OCI-LY7 (cell line): Measurements from ENCODE around the gene WNT3A. TPM values are rescaled to one million over a fixed set of nuclear protein-coding genes. Genes with fewer than 3 reads are reported as not detected.

Source experiments
- BruUV-seq: library from RNA; stranded (reverse); fragments of 400-500 nt; replicated peaks from 2 replicates; lab custom pipeline; 2021; lab: Mats Ljungman, UMichigan
- CTCF ChIA-PET: fragments of 300-600 bp; sonication (Branson Sonifier 250); formaldehyde crosslinking; loops from one replicate; lab custom pipeline; 2022; ENCODE audit warnings: antibody characterized with exemption; ENCODE audit not compliant: unreplicated experiment; lab: Charles Lee
- POLR2A ChIA-PET: fragments of 300-600 bp; sonication (Branson Sonifier 250); formaldehyde crosslinking; loops from one replicate; lab custom pipeline; 2022; ENCODE audit warnings: antibody characterized with exemption; lab: Charles Lee
- DNase-seq: peaks from one replicate; pipeline ENCODE4 v3.0.0-alpha.2; 2015; ENCODE audit warnings: low spot score
- H2AFZ ChIP-seq: fragments of 200-600 bp; sonication (generic), shearing (Covaris generic); 2 replicates; pipeline ENCODE4 v1.6.1; 2014; ENCODE audit warnings: mild to moderate bottlenecking, antibody characterized with exemption, low read length, moderate library complexity
- H3K27ac ChIP-seq: fragments of 200-600 bp; sonication (generic); 2 replicates; pipeline ENCODE4 v1.5.1; 2014; ENCODE audit warnings: mixed run types, low read depth, mild to moderate bottlenecking, moderate library complexity, low read length, inconsistent platforms; ENCODE audit not compliant: poor library complexity, severe bottlenecking
- H3K36me3 ChIP-seq: fragments of 200-600 bp; sonication (generic); 2 replicates; pipeline ENCODE4 v1.6.1; 2014; ENCODE audit warnings: mild to moderate bottlenecking, antibody characterized with exemption, low read length, moderate library complexity, mixed read lengths; ENCODE audit not compliant: insufficient read depth
- H3K4me1 ChIP-seq: fragments of 200-600 bp; sonication (generic); 2 replicates; pipeline ENCODE4 v1.5.1; 2014; ENCODE audit warnings: mild to moderate bottlenecking, low read length; ENCODE audit not compliant: insufficient read depth, poor library complexity, severe bottlenecking
- H3K4me2 ChIP-seq: fragments of 200-600 bp; sonication (generic); 2 replicates; pipeline ENCODE4 v1.6.1; 2014; ENCODE audit warnings: mild to moderate bottlenecking, low read length
- H3K4me3 ChIP-seq: fragments of 200-600 bp; sonication (generic); 2 replicates; pipeline ENCODE4 v1.5.1; 2014; ENCODE audit warnings: mild to moderate bottlenecking, low read depth, low read length; ENCODE audit not compliant: poor library complexity, severe bottlenecking
- H3K79me2 ChIP-seq: fragments of 200-600 bp; sonication (generic); 2 replicates; pipeline ENCODE4 v1.6.1; 2016; ENCODE audit warnings: low read depth, mild to moderate bottlenecking, low read length, moderate library complexity, mixed read lengths; ENCODE audit not compliant: insufficient read depth
- H3K9me2 ChIP-seq: fragments of 200-600 bp; sonication (generic); 2 replicates; pipeline ENCODE4 v1.6.1; 2016; ENCODE audit warnings: mild to moderate bottlenecking, low read length, mixed read lengths; ENCODE audit not compliant: insufficient read depth
- H3K9me3 ChIP-seq: fragments of 200-600 bp; sonication (generic); 2 replicates; pipeline ENCODE4 v1.6.1; 2014; ENCODE audit warnings: mild to moderate bottlenecking, mixed run types, low read length, mixed read lengths
- H4K20me1 ChIP-seq: fragments of 200-600 bp; sonication (generic); 2 replicates; pipeline ENCODE4 v1.6.1; 2014; ENCODE audit warnings: mild to moderate bottlenecking, antibody characterized with exemption, low read length, moderate library complexity, mixed read lengths; ENCODE audit not compliant: insufficient read depth
- CTCF ChIP-seq: fragments of 200-600 bp; sonication (generic); conservative IDR thresholded peaks from 2 replicates; pipeline ENCODE4 v1.5.1; 2014; ENCODE audit warnings: mild to moderate bottlenecking, antibody characterized with exemption, low read length, moderate library complexity, mixed read lengths
- EZH2phosphoT487 ChIP-seq: fragments of 200-600 bp; sonication (generic); IDR thresholded peaks from 2 replicates; pipeline ENCODE4 v1.6.1; 2018; ENCODE audit warnings: low read depth, borderline replicate concordance, mild to moderate bottlenecking, mixed run types, antibody characterized with exemption, low read length, moderate library complexity, mixed read lengths
- intact Hi-C: fragments of 100-400 bp; cut with micrococcal nuclease; formaldehyde crosslinking; loops from one replicate; pipeline ENCODE4 v1.10.0; 2022; ENCODE audit not compliant: unreplicated experiment
- total RNA-seq, 2 experiments: library from RNA; depleted of rRNA in 1 of 2; stranded (reverse); fragments of >200 nt in 1 of 2; shearing (Covaris generic) in 1 of 2; gene quantifications; 2 replicates each; pipeline ENCODE4 v1.2.3, GENCODE V29; 2014 to 2022

Gene WNT3A
- total RNA-seq, 2 experiments from 2014 or later: not detected

GRCh38 chr1:228070173-228070572, 63.4 kb downstream of the WNT3A start:
- no peak overlapping the region for H3K4me2 ChIP-seq
- H3K36me3 ChIP-seq: no peaks in the 10 kb centered on the region
- no peak overlapping the region for H3K4me3 ChIP-seq
- H2AFZ ChIP-seq: no peak overlapping the region
- H3K79me2 ChIP-seq: no peaks in the 10 kb centered on the region
- no TSS peak for BruUV-seq
- H3K27ac ChIP-seq: no peak overlapping the region
- H3K4me1 ChIP-seq: no peaks in the 10 kb centered on the region
- TF ChIP-seq CTCF (no peak), EZH2phosphoT487 (no peak)
- POLR2A ChIA-PET: no interaction called here
- intact Hi-C loops: no loop called here
- CTCF ChIA-PET: no interaction called here
- H3K9me2 ChIP-seq: no peaks in the 10 kb centered on the region
- no peaks in the 10 kb centered on the region for H4K20me1 ChIP-seq
- no peaks in the 10 kb centered on the region for H3K9me3 ChIP-seq
- DNase-seq: no peak

GRCh38 chr1:228070851-228071250, 64.1 kb downstream of the WNT3A start:
- Histone ChIP-seq H3K27ac (no peak overlapping the region), H3K9me3 (no peaks in the 10 kb centered on the region), H3K36me3 (no peaks in the 10 kb centered on the region), H2AFZ (no peak overlapping the region), H3K79me2 (no peaks in the 10 kb centered on the region), H3K9me2 (no peaks in the 10 kb centered on the region), H3K4me2 (no peak overlapping the region), H4K20me1 (no peaks in the 10 kb centered on the region), H3K4me3 (no peak overlapping the region), H3K4me1 (no peaks in the 10 kb centered on the region)
- POLR2A ChIA-PET: no interaction called here
- intact Hi-C loops: no loop called here
- CTCF ChIA-PET: no interaction called here
- no peak for TF ChIP-seq CTCF
- BruUV-seq: no TSS peak
- no peak for DNase-seq

- no peak overlapping the region for H3K4me2 ChIP-seq
- ChIA-PET POLR2A (no interaction called here), CTCF (no interaction called here)
- H3K36me3 ChIP-seq: no peaks in the 10 kb centered on the region
- H3K9me3 ChIP-seq: no peaks in the 10 kb centered on the region
- H3K9me2 ChIP-seq: no peaks in the 10 kb centered on the region
- no peak overlapping the region for H3K27ac ChIP-seq
- H3K4me3 ChIP-seq: no peak overlapping the region
- TF ChIP-seq CTCF (peak; percentile 33; the same call in 1 of the 2 replicates), EZH2phosphoT487 (no peak)
- intact Hi-C loops: loop anchor here (2.0 kb wide), 1 partner anchor 73 kb away; no protein-coding TSS in a partner anchor
- no peaks in the 10 kb centered on the region; the same call in 1 of the 2 replicates for H4K20me1 ChIP-seq
- no peaks in the 10 kb centered on the region for H3K79me2 ChIP-seq
- no peak for DNase-seq
- H2AFZ ChIP-seq: no peak overlapping the region
- no TSS peak for BruUV-seq
- H3K4me1 ChIP-seq: no peaks in the 10 kb centered on the region
Measured at GRCh38 chr1:228071839-228072657, 65.2 kb downstream of the WNT3A start.
